HAP-1 (cell line): ENCODE data around the gene C14orf132.
"Not testable (repeated sequence)": the region's sequence is repeated elsewhere in the genome, so short reads cannot be mapped to it uniquely, and the experiment has no call there.

Experiments
- DNase-seq, 2 experiments: peaks; one replicate each; pipeline ENCODE4 v3.0.0-alpha.2; 2016 to 2020; ENCODE audit warnings: low spot score in 2 of 2
- H3K27me3 ChIP-seq: fragments of 250-450 bp; sonication (Bioruptor Pico); 2 replicates; pipeline ENCODE4 v1.5.1; 2020; ENCODE audit warnings: low read depth, mild to moderate bottlenecking, moderate library complexity
- H3K36me3 ChIP-seq: fragments of 250-450 bp; sonication (Bioruptor Pico); replicated peaks from 2 replicates; pipeline ENCODE4 v1.5.1; 2020; ENCODE audit warnings: mild to moderate bottlenecking
- H3K4me1 ChIP-seq: fragments of 250-450 bp; sonication (Bioruptor Pico); 2 replicates; pipeline ENCODE4 v1.5.1; 2020; ENCODE audit warnings: mild to moderate bottlenecking
- H3K4me3 ChIP-seq: fragments of 250-450 bp; sonication (Bioruptor Pico); 2 replicates; pipeline ENCODE4 v1.5.1; 2020; ENCODE audit warnings: mild to moderate bottlenecking, moderate library complexity
- H3K9me3 ChIP-seq: fragments of 250-450 bp; sonication (Bioruptor Pico); 2 replicates; pipeline ENCODE4 v1.5.1; 2020; ENCODE audit warnings: mild to moderate bottlenecking, moderate library complexity
- in situ Hi-C: fragments of 300-500 bp; cut with MboI; formaldehyde crosslinking; loops from 3 replicates; pipeline ENCODE4 v1.14.3; 2020; ENCODE audit warnings: low sequenced_read_pairs, inconsistent platforms, mixed read lengths

The C14orf132 gene

DNA sequence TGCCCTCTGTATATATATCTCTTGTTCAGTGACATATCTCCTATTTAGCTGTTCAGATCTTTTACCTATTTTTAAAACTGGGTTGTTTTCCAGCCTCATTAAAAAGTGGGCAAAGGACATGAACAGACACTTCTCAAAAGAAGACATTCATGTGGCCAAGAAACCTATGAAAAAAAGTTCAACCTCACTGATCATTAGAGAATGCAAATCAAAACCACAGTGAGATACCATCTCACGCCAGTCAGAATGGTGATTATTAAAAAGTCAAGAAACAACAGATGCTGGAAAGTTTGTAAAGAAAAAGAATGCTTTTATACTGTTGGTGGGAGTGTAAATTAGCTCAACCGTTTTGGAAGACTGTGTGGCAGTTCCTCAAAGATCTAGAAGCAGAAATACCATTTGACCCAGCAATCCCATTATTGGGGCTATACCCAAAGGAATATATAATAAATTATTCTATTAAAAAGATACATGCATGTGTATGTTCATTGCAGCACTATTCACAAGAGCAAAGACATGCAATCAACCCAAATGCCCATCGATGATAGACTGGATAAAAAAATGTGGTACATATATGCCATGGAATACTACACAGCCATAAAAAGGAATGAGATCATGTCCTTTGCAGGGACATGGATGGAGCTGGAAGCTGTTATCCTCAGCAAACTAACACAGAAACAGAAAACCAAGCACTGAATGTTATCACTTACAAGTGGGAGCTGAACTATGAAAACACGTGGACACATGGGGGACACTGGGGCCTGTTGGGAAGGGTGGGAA is 34.3 kb downstream of the C14orf132 start:
- H3K9me3 ChIP-seq, in situ Hi-C loops, H3K4me1 ChIP-seq, H3K36me3 ChIP-seq, H3K4me3 ChIP-seq, DNase-seq: not testable (repeated sequence)
- peaks cover 13% of the 10 kb centered on the region for H3K27me3 ChIP-seq

DNA sequence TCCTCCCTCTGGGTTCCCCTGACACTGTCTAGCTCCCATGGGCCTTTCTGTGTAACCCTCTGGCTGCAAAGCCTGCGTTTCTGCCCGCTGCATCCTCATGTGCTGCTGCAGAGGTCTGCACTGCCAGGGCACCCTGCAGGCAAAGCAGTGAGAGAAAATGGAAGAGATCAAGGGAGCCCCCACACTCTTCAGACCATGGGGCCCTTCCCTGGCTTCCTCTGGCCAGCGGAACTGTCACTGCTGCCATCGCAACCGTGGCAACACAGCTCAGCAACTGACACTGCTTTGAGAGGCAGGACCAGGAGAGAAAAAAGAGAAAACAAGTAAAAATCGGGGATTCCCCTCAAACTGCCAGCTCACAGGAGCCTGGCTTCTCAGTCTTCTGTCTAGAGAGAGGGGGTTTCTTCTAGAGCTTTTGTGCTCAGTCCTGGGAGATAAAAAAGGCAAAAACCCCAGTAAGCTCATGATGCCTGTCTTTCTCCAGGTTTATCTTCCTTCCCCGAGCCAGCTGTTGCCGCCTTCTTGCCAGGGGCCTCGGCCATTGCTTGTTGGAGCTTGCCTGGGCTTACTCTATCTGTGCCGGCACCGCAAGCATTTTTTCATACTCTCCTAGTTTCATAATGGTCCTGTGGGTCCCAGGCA is 38.9 kb downstream of the C14orf132 start:
- H3K4me3 ChIP-seq = no peak overlapping the region
- no peaks in the 10 kb centered on the region for H3K36me3 ChIP-seq
- H3K4me1 ChIP-seq = no peaks in the 10 kb centered on the region
- in situ Hi-C loops = no loop called here
- peaks cover 9% of the 10 kb centered on the region for H3K27me3 ChIP-seq
- no peak for DNase-seq
- H3K9me3 ChIP-seq = no peaks in the 10 kb centered on the region

DNA sequence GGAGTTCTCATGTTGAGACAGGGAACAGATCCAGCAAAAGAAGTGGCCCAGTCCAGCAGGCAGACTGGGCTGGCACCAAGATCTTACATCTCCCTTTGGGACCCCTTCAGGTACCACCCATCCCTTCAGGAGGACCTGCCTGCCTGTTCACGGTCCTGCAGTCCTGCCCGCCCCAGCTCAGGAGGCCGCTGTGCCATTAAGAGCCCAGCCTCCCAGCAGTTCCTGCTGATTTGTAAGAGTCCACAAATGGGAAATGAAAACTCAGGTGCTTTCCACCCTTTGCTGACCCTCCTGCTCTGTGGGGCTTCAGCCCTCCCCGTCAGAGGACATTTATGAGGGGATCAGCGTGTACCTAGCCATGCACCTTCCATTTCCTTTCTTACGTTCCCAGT is 39.5 kb downstream of the C14orf132 start:
- Histone ChIP-seq H3K4me3 (no peak overlapping the region), H3K36me3 (no peaks in the 10 kb centered on the region), H3K4me1 (no peaks in the 10 kb centered on the region), H3K27me3 (peaks cover 9% of the 10 kb centered on the region), H3K9me3 (no peaks in the 10 kb centered on the region)
- no peak for DNase-seq
- in situ Hi-C loops = no loop called here

DNA sequence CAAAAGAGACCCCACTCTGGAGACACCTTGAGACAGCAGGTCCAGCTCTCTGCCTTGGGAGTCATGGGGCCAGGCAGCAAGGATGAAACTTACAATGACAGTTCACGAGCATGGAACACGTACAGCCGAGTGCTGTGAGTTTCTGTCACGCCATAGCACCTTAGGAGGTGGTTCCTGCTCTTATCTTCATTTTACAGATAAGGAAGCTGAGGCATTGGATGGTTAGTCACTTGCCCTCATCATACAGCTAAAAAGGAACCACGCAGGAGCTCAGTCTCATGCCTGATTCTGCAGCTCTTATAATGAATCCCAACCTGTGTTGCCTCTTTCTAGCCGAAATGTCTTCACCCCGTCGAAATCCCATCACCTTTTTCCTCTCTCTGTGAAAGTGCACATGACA is 39.9 kb downstream of the C14orf132 start:
- in situ Hi-C loops = no loop called here
- DNase-seq = no peak
- Histone ChIP-seq H3K27me3 (peaks cover 9% of the 10 kb centered on the region), H3K9me3 (no peaks in the 10 kb centered on the region), H3K4me1 (no peaks in the 10 kb centered on the region), H3K36me3 (no peaks in the 10 kb centered on the region), H3K4me3 (no peak overlapping the region)

DNA sequence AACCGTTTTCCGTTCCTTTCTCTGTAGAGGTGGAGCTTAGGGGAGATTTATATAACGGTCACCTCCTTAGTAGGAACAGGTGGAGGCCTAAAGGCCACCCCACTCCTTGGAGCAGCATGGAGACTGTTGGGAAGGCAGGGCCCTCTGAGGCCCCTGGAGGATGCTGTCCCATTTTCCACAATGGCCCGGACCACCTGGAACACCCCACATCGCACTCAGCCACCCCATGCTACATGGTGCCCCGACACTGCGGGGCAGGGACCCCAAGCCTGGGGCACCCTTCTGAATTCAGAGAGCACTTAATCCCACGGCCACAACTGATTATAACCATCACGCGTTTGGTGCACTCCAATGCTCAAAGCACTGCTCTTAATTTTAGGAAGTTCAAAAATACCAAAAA is 41.4 kb downstream of the C14orf132 start:
- no peak for DNase-seq
- Histone ChIP-seq H3K36me3 (no peaks in the 10 kb centered on the region), H3K9me3 (no peaks in the 10 kb centered on the region), H3K27me3 (0 out of 2 replicates have a peak, but pooled peaks cover 4% of the 10 kb centered on the region), H3K4me1 (no peaks in the 10 kb centered on the region), H3K4me3 (no peak overlapping the region)
- in situ Hi-C loops = no loop called here

DNA sequence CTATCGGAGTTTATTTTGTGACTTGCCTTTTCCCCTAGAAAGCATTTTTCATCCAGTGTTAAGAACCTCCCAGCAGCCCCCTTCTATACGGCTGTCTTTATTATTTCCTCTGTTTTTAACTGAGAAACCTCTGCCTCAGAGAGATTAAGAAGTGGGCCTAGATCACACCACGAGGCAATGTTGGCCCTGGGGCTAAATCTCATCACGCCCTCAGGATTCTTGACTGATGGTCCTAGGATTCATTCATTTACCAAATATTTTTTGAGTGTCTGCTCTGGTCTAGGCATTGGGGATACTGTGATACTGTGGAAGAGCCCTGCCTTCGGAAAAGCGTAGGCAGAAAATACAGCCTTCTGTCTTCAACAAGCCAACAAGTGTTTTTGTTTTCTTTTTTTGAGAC is 42.1 kb downstream of the C14orf132 start:
- no peak for DNase-seq
- no peaks in the 10 kb centered on the region for H3K4me1 ChIP-seq
- H3K4me3 ChIP-seq = no peak overlapping the region
- in situ Hi-C loops = no loop called here
- H3K9me3 ChIP-seq = no peaks in the 10 kb centered on the region
- 0 out of 2 replicates have a peak, but pooled peaks cover 1% of the 10 kb centered on the region for H3K27me3 ChIP-seq
- no peaks in the 10 kb centered on the region for H3K36me3 ChIP-seq

DNA sequence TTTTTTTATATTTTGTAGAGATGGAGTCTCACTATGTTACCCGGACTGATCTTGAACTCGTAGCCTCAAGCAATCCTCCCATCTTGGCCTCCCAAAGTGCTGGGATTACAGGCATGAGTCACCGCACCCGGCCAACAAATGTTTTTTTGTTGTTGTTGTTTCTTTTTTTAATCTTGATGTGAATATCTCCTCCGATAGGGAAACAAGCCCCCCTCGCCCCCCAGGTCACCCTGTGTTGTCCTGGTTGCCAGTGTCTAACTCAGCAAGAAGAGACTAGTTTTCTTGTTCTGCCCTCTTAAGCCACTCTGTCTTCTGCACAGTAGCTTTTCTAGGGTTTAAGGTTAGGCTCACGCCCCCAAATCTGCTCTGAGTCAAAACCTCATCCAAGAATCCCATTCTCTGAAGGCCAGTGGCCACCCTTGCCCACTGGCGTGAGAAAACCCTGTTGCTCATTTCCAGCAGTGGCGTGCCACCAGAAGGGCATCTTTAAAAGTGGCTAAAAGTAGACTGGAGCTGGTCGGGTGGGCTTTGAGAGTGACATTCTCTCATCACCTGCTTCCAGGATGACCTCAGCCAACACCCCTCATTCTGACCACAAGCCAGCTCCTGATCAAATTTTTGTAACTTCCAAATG is 42.7 kb downstream of the C14orf132 start:
- H3K4me3 ChIP-seq = no peak overlapping the region
- DNase-seq = no peak
- H3K4me1 ChIP-seq = no peaks in the 10 kb centered on the region
- in situ Hi-C loops = no loop called here
- no peaks in the 10 kb centered on the region for H3K36me3 ChIP-seq
- H3K9me3 ChIP-seq = no peaks in the 10 kb centered on the region
- H3K27me3 ChIP-seq = no peaks in the 10 kb centered on the region

DNA sequence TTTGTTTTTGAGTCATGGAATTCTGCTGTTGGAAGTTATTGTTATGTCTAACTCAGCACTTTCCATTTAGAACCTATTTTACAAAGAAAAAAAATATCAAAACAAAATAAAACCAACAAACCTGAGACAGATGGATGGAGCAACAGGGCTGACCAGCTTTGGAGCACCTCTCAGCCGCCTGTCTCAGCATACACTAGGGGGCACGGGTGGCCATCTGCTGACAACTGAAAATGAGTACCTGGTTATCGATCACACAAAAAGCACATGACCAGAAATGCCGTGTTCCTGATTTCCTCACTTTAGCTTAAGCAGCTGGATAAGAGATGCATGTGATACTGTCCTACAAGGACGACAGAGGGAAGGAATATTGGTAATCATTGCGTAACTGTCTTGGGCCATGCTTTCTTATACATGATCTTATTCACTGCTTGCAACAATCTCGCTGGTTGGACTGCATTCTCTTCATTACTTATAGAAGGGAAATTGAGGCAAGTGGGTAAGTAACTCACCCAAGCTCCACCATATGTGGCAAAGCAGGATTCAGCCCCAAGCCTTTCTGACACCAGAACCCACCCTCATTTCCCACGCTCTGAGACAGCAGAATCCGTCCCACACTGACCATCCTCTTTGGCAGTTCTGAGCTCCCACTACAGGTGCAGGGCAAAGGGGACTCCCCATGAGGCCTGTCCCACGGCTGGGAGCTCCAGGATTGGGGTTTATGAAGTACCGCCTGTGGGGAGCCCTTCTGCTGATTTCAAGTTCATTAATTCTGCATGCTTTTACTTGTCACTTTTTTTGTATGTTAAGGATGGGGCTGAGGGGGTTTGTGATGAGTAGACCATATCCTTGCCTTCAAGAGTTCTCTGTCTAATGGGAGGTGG is 43.5 kb downstream of the C14orf132 start:
- no peak for DNase-seq
- no peaks in the 10 kb centered on the region for H3K4me1 ChIP-seq
- in situ Hi-C loops = no loop called here

DNA sequence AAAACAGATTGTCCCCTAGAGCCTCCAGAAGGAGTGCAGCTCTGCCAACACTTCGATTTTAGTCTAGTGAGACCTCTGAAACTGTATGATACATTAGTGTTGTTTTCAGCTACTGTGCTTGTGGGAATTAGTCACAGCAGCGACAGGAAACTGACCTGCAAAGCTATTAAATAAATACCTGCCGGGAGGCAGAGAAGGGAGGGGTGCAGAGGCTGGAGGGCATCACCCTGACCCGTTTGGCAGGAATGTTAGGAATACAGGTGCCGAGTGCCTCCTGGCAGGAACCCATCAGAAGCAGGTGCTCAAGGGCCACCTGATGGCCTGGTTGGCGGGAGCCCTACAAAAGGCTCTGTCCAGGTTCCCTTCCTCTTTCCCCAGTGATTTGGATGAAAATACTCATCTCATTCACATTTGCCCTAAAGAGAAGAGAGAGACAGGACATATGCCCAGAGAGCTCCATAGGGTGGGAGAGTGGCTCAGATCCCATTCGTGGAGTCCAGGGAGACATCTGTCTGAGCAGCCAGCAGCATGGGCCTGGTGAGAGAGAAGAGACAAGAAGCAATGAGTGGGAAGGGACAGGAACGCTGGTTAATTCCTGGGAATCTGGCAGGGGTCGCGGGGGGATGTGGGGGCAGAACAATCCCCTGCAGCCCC is 44.6 kb downstream of the C14orf132 start:
- Histone ChIP-seq H3K27me3 (no peaks in the 10 kb centered on the region), H3K4me1 (no peaks in the 10 kb centered on the region), H3K9me3 (no peaks in the 10 kb centered on the region), H3K4me3 (no peak overlapping the region), H3K36me3 (no peaks in the 10 kb centered on the region)
- in situ Hi-C loops = no loop called here
- DNase-seq = no peak

More for the DNA sequence above, 43.5 kb downstream of the C14orf132 start:
- no peaks in the 10 kb centered on the region for H3K9me3 ChIP-seq
- H3K27me3 ChIP-seq = no peaks in the 10 kb centered on the region
- no peak overlapping the region for H3K4me3 ChIP-seq
- no peaks in the 10 kb centered on the region for H3K36me3 ChIP-seq

DNA sequence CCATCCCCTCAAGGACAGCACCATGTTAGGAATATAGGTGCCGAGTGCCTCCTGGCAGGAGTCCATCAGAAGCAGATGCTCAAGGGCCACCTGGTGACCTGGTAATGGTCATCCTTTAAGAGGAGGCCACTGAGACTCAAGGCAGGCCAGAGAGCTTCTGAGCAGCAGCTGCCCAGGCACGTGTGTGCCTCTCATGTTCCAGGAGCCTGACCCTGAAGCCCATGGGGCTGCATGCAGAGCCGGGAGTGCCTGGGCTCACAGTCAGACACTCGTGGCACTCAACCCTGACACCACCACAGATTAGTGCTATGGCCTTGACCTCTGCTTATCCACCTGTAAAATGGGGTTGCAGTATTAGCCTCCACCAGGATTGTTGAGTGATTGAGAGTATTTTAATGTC is 45.6 kb downstream of the C14orf132 start:
- Histone ChIP-seq H3K27me3 (no peaks in the 10 kb centered on the region), H3K36me3 (no peaks in the 10 kb centered on the region), H3K4me3 (no peak overlapping the region), H3K4me1 (no peaks in the 10 kb centered on the region), H3K9me3 (no peaks in the 10 kb centered on the region)
- DNase-seq = no peak
- in situ Hi-C loops = no loop called here

DNA sequence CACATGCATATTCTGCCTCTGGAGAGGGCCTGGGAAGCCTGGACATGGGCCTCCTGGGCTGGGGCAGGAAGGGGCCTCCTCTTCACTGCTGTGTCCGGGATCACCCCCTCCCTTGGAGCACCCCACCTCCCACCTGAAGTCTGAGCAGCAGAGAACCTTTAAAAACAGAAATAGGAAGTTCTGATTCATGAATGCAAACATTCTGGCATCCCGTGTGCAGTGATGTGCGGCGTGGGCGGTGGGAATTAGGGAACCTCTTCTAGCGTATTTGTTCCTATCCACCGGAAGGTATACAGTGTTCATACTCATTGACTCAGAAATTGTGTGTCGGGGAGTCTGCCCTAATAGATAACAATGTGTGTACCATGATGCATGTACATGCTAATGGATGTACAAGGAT is 46.2 kb downstream of the C14orf132 start:
- in situ Hi-C loops = no loop called here
- H3K9me3 ChIP-seq = no peaks in the 10 kb centered on the region
- no peaks in the 10 kb centered on the region for H3K4me1 ChIP-seq
- no peak overlapping the region for H3K4me3 ChIP-seq
- DNase-seq = no peak
- no peaks in the 10 kb centered on the region for H3K36me3 ChIP-seq
- no peaks in the 10 kb centered on the region for H3K27me3 ChIP-seq

DNA sequence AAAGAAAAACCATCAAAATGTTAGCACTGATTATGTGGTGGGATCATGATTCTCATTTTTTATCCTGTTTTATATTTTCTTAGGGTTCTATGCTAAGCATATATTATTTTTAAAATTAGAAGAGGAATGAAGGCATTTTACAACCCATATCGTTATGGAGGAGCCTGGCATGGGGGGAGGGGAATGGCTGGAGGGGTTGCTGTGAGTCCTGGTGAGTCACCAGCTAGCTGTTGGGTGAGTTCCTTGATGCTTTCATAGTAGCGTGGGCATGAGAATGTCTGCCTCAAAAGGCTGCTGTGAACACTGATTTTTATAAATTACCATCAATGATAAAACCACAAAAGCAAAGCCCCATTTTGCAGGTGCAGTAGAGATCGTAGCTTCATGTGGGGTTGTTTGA is 46.9 kb downstream of the C14orf132 start:
- no peaks in the 10 kb centered on the region for H3K27me3 ChIP-seq
- no peak overlapping the region for H3K4me3 ChIP-seq
- no peak for DNase-seq
- in situ Hi-C loops = no loop called here
- no peaks in the 10 kb centered on the region for H3K36me3 ChIP-seq
- no peaks in the 10 kb centered on the region for H3K9me3 ChIP-seq
- H3K4me1 ChIP-seq = no peaks in the 10 kb centered on the region

DNA sequence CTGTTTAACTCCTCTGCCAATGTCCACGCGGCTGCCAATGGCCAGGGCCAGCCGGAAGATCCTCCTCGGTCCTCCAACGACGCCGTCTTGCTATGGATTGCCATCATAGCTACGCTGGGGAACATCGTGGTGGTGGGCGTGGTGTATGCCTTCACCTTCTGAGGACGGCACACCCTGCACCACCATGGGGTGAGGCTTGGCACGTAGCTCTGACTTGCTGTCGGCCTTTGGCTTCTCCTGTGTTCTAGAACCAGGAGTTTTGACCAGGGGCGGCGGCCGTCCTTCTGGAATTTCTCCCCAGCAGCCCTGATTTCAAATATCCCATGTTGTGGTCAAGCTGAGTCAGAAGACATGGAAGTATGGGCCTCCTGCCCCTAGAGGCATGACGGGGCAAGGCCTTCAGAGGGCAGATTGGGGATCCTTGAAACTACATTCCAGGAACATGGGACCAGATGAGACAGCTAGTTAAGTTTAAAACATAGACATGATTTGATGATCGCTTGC is 47.5 kb downstream of the C14orf132 start:
- DNase-seq = no peak
- H3K4me3 ChIP-seq = no peak overlapping the region
- H3K4me1 ChIP-seq = no peaks in the 10 kb centered on the region
- no peaks in the 10 kb centered on the region for H3K9me3 ChIP-seq
- H3K36me3 ChIP-seq = no peaks in the 10 kb centered on the region
- in situ Hi-C loops = no loop called here
- H3K27me3 ChIP-seq = no peaks in the 10 kb centered on the region
